NCI-H748 treated with DMSO at 0.1 percent for 48 hours (cell line): ENCODE results near the gene FNDC8.
"Not testable (repeated sequence)": the region's sequence is repeated elsewhere in the genome, so short reads cannot be mapped to it uniquely, and the experiment has no call there.

Source experiments
- DNase-seq: peaks from one replicate; lab custom pipeline; 2025; lab: John Stamatoyannopoulos, UW

FNDC8 gene

DNA sequence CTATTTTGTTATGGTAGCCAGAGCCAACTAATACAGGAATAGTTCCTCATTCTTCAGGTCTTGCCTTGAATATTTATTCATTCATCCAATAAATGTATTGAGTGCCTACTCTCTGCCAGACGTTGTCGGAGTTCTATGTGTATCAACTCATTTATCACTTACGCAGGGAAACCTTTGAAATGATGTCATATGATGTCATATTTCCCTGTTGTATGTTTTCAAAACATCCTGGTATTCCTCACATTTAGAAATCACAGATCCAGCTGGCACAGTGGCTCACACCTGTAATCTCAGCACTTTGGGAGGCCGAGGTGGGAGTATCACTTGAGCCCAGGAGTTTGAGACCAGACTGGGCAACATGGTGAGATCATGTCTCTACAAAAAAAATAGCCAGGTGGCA, 23.4 kb downstream of the FNDC8 start:
- DNase-seq: no peak

DNA sequence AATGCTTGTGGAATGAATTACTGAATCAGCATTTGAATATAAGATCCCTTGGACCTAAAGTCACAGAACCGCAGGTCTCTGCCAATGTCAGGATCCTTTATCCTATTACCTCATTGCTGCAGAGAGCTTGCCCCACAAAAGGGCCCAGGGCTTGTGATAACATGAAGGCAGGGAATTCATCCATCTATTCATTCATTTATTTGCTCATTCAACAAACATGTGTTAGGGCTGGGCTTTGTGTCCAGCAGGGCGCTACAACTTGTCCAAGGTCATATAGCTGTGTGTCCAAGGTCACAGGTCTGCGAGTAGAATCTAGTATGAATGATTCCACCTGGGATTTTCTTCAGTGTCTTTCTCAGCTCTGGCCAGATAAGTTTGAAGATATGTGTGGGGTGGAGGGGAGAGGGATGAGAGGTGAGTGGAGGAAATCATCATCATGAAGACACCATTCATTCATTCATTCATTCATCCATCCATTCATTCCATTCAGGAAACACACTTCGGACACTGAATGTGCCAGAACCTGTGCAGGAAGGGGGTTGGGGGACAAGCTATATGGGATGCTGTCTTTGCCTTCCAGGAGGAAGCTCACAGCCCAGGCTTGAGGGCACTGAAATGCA, 24.9 kb downstream of the FNDC8 start:
- DNase-seq: no peak

DNA sequence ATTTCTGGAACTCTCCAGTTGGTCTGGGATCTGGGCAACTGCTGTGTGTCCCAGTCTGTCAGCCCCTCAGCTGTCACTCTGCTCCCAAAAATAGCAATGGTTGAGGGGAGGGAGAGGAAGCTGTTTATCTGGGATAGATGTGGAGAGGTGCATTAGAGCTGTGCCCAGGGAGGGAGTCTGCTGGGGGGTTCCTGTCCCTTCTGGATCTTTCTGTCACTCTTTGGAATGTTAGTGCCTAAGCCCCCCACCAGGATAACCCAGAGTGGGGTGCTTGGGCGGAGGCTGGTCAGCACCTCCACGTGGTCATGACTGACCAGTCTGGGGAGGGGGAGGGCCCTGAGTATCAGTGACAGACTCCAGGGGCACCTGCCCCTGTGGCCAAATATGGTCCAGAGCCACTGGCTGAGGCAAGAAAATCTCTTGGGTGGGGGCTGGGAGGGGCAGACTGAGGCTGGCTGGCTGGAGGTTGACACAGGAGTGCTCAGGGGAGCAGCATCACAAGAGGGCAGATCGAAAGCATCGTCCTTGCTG, 26.0 kb downstream of the FNDC8 start, which contains the start of gene UNC45B:
Gene UNC45B (plus strand): TSS at position 443 of the 531 bp plus-strand sequence. CDS start 447 bp downstream, outside the sequence.
- no peak for DNase-seq

DNA sequence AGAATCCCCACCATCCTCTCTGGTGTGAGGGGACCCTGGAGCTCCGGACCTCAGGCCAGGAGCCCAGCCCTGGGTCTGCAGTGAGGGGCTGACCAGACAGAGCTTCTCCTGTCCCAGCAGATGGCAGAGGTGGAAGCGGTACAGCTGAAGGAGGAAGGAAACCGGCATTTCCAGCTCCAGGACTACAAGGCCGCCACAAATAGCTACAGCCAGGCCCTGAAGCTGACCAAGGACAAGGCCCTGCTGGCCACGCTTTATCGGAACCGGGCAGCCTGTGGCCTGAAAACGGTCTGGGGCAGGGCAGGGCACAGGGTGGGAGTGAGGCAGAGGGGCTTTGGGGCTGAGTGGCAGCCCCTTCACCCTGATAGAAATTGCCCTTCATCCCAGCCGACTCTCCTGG, 26.7 kb downstream of the FNDC8 start:
- no peak for DNase-seq

DNA sequence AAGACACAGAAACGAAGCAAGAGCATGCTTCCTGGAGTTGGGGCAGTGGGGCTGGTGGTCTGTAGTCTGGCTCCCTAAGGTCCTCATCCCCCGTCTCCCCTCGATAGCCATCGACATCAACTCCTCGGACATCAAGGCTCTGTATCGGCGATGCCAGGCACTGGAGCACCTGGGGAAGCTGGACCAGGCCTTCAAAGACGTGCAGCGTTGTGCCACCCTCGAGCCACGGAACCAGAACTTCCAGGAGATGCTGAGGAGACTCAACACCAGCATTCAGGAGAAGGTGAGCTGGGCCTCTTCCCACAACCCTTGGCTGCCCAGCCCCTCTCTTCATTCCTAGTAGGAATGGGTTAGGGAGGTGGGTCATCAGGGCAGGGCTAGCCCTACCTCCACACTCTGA, 28.5 kb downstream of the FNDC8 start:
- DNase-seq: no peak

DNA sequence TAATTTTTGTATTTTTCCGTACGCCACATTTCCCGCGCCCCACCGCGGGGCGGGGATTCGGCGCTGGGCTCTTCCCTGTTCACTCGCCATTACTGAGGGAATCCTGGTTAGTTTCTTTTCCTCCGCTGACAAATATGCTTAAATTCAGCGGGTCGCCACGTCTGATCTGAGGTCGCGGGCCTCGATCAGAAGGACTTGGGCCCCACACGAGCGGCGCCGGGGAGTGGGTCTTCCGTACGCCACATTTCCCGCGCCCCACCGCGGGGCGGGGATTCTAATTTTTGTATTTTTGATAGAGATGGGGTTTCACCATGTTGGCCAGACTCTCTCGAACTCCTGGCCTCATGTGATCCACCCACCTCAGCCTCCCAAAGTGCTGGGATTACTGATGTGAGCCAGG, 29.7 kb downstream of the FNDC8 start:
- not testable (repeated sequence) for DNase-seq

DNA sequence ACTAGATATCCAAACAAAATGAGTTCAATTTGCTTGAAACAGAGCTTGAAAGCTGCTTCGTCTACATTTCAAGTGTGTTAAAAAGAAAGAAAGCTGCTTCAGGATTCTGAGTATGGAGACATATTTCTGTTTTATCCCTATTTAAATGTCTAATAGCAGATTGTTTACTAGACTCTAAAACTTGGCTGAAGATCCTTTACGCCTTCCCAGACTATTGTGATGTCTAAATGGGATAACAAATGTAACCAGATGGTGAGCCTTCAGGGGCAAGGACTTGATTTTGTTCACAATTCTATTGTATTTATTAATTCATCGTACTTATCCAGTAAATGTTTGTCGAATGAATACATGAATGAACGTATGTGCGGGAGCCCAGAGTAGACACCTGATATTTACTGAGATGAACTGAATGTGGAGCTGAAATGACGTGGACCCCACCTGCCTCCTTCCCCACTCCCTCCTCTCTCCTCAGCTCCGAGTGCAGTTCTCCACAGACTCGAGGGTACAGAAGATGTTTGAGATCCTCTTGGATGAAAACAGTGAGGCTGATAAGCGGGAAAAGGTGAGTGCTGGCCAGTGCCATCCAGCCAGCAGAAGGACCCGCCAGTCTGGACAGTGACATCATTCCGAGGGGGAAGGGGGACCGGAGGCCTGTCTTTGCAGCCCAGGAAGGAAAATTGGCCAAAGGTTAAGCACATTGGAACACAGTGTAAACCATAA, 31.2 kb downstream of the FNDC8 start:
- DNase-seq: no peak

DNA sequence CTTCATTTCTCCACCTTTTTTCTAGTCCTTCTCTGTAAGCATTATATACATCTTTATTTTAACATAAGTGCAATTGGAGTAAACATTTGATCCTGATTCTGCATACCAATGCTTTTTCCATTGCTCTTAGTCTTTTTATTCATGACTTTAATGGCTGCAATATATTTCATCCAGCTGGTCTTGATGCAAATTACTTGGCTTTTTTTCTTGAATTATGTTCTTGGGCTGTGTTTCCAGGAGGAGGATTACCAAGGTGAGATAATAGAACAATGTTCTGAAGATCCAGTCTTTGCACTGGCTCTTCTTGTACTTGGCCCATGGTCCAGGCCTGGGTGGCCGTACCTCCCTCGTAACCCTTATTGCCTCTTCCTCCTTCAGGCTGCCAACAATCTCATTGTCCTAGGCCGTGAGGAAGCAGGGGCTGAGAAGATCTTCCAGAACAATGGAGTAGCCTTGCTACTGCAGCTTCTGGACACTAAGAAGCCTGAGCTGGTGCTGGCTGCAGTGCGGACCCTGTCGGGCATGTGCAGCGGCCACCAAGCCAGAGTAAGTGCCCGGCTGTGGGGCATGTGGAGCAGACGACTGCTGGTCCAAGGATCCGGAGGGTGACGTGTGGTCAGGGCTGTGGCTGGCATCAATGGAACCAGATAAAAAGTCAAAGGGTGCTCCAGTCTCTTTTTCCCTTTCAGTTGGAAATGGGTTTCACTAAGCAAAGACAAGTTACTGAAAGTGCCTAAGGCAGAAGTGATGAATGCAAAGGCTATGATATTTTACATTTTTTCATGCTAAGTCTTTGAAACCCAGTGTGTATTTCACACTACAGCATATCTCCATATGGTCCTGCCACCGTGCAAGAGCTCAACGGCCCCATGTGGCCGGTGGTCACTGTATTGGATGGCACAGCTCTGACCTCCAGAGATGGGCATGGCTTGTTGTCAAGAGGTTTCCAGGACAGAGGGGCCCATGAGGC, 33.1 kb downstream of the FNDC8 start:
- DNase-seq: no peak

DNA sequence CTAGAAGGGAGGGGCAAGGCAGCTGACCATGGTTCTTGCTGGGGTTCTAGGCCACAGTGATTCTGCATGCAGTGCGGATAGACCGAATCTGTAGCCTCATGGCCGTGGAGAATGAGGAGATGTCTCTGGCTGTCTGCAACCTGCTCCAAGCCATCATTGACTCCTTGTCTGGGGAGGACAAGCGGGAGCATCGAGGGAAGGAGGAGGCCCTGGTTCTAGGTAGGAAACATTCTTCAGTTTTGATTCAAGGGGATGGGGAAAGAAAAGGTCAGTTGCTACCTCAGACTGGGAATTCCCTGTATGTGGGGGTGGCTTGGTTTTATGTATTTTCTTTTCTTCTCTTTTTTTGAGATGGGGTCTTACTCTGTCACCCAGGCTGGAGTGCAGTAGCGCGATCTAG, 33.8 kb downstream of the FNDC8 start:
- no peak for DNase-seq

DNA sequence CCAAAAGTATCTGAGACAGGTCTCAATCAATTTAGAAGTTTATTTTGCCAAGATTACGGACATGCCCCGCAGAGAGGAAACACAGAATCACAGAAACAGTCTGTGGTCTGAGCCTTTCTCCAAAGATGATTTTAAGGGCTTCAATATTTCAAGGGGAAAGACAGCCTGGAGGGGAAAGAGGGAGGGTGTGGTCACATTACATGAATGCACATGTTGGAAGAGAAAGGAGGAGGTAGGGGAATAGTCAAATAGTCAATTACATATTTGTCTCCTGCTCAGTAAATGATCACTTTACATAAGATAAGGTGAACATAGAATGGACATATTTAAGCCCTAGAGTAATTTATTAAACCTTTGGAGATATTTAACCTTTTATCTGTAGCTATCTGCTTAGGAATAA, 38.5 kb downstream of the FNDC8 start:
- DNase-seq: no peak

DNA sequence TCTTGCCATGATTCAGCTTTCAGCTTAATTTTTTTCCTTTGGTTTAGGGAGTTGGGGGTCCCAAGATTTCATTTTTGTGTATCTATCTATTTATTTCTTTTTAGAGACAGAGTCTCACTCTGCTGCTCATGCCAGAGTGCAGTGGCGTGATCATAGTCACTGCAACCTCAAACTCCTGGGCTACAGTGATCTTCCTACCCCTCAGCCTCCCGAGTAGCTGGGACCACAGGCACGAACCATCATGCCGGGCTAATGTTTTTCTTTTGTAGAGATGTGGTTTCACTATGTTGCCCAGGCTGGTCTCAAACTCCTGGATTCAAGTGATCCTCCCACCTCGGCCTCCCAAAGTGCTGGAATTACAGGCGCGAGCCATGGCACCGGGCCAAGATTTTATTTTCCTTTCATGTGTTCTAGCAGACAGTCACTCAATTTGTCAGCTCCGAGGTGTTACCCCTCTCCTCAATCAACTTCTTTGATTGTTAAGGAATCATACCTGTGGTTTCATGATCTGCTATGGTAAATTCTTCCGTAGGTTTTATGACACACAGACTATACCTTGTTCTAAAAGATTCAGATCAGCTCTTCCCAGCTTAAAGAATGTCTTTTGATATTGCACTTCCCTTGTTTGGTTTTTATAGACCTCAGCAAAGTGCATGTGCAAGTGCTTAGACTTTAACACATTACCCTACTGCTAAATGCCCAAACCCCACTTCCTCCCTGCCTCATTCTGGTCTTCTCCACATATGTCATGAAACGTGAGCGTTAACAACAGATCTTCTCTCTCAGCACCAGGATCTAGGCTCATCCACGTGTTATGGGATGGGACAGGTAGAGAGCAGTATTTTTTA, 39.2 kb downstream of the FNDC8 start:
- no peak for DNase-seq

DNA sequence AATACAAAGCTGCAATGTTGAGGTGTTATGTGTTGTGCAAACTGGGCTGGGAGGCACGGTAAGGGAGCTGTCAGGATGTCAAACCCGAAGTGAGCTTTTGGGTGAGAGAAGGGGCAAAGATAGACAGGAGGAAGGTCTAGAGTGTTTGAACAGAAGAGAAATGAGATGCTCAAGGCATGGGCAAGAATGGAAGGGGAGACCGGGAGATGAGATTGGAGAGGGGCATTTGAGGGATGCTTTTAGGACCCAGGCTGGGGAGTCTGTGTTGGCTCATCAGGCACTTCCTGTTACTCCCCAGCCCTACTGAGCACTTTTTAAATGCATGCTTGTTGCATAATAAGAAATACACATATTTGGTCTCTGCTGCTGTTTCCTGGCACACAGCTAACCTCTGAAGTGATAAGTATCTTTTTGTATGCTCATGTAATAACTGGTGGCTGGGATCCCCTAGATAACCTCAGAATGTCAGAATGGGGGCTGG, 39.9 kb downstream of the FNDC8 start:
- no peak for DNase-seq

DNA sequence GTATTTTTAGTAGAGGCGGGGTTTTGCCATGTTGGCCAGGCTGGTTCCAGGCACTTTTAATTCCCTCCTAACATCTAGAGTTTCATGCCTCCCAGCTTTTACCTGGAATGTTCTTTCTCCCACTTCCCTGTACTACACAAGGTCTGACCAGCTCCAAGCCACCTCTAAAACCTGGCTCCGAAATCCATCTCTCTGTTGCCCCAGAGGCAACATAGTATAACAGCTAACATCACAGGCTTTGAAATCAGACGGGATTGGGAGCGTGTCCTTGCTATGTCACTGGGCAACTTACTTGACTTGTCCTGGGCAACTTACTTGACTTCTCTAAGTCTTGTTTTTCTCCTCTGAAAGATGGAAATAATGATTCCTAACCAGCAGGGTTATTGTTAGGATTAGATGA, 41.3 kb downstream of the FNDC8 start:
- DNase-seq: no peak

DNA sequence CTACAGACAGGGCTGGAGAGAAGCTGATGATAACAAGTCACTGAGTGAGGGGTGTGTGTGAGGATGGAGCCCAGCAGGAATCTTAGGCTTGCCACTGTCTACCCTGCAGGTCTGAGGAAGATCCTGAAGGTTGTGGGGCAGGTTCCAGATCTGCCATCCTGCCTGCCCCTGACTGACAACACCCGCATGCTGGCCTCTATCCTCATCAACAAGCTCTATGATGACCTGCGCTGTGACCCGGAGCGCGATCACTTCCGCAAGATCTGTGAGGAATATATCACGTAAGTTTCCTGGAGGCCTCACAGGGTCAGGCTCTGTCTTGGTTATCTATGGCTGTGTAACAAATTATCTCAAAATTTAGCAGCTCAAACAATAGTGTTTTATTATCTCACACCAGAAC, 42.5 kb downstream of the FNDC8 start:
- no peak for DNase-seq

DNA sequence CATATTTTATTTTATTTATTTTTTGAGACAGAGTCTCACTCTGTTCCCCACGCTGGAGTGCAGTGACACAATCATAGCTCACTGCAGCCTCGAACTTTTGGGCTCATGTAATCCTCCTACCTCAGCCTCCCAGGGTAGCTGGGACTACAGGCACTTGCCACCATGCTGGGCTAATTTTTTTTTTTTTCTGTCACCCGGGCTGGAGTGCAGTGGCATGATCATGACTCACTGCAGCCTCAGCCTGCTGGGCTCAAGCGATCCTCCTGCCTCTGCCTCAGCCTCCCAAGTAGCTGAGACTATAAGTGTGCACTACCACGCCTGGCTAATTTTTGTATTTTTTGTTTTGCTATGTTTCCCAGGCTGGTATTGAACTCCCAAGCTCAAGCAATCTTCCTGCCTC, 43.3 kb downstream of the FNDC8 start:
- no peak for DNase-seq

DNA sequence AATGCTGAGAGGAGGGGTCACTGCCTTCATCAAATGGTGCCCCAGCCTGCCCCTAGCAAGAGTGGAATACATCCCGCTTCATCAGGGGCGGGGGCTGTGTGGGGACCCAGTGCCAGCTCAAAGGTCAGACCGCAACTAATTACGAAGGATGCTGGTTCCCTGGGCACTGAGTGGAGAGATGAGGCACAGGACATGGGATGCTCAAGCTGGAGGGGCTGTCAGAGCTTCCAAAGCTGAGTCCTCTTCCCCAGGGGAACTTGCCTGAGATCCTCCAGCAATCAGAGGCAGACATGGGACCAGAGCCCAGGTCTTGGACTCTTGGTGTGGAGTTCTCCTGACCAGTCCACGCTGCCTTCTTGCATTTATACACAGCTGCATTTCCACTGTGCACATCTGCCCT, 45.1 kb downstream of the FNDC8 start:
- DNase-seq: no peak

DNA sequence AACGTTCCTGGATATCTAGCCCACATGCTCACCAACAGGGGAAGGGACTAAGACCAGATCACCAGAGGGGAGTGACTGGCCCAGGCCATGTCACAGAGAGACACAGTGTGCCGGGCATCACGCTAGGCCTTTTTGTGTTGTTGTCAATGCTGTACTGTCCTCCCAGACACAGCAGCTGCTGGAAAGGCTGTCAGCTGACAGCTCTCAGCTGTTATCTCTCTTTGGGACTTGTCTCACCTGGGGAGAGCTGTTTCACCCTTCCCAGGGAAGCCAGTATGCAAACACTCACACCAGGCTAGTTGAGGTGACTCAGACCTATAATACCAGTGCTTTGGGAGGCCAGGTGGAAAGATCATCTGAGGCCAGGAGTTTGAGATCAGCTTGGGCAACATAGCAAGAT, 45.6 kb downstream of the FNDC8 start:
- no peak for DNase-seq

DNA sequence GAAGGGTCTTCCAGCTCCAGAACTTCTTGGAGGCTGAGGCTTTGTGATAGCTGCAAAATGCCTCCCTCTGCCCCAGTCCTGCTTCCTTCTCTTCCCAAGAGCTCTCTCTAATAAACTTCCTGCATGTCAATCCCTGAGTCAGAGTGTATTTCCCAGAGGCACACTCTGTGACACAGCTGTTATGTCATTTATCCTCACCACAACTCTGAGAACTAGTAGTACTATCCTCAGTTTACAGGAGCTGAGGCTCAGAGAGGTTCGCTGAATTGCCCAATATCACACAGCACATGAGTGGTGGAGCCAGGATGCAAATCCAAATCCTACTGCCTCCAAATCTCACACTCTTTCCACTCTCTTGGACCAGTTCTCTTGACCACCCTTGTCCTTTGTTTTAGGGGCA, 46.3 kb downstream of the FNDC8 start:
- DNase-seq: no peak

DNA sequence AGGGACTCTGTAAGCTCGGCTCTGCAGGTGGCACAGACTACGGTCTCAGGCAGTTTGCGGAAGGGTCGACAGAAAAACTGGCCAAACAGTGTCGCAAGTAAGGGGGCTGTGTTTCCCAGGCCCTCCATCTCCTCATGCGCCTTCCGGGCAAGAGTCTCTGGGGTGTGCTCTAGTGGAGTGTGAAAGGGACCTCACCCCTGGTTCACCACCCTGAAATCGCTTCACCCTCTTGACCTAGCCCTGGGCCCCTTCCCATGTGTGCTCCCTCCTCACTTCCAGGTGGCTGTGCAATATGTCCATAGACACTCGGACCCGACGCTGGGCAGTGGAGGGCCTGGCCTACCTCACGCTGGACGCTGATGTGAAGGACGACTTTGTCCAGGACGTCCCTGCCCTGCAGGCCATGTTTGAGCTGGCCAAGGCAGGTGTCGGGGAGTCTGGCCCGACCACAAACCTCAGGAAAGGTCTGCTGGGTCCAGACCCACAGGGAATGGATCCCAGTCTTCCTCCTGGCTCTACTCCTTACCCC, 48.5 kb downstream of the FNDC8 start:
- no peak for DNase-seq

DNA sequence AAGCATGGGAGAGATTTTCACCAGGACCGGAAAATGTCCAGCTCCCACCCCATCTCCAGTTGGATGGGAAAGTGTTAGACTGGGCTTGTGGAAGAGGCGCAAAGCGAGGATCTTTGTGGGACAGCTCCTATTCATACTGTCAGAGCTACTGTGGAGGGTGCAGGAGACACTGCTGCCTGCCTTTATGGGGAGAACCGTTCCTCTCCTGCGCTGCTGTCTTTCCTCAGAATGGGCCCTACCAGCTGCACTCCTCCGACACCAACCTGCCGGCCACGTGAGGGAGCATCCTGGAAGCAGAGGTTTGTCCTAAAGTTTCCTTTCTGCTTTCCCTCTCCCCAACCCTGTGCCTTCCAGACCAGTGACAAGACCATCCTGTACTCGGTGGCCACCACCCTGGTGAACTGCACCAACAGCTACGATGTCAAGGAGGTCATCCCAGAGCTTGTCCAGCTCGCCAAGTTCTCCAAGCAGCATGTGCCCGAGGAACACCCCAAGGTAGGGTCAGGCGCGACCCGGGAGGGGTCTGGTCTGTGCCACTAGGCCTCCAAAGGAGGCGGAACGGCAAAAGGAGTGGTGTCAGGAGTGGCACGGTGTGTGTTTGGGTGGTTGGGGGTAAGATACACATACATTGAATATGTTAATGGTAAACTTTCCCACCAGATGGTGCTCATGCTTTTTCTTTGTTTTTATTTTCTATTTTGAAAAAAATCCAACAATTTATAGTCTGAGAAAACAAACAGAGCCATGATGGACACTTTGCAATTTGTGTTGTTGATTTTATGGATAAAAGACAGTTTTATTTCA, 49.8 kb downstream of the FNDC8 start:
- DNase-seq: no peak
